GM19025 (cell line): ENCODE results near the gene ELF1.

ENCODE experiments used
- ATAC-seq: cut with Tn5 transposase; IDR thresholded peaks from one replicate; pipeline ENCODE4 v1.9.1; 2021; ENCODE audit warnings: mild to moderate bottlenecking, low read depth, moderate library complexity; ENCODE audit not compliant: unreplicated experiment

ELF1 gene

DNA sequence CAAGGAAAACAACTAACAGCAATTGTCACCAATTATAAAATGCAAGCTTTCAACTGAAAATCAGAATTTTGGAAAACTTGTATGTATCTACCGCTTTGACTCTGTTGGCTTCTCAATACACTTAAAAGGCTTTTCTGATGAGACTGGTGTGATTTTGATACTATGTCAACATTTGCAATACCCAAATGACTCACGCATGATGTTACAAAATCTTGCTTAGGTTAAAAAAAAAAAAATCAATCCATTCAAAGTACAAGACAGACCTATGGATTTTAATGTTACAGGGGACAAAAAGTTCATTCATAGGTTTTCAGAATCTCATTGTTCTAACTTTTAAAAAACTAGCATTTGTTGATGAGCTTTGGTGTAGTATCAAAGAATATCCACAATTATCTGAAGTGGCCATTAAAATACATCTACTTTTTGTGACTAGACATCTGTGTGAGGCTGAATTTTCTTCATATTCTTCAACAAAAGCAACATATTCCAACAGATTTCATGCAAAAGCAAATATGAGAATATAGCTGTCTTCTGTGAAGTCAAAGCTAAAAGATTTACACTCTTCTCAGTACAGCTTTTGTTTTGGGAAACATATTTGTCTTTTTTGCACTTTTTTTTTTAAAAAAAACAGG is 10.7 kb downstream of the ELF1 start:
- no peak for ATAC-seq

GRCh38 chr13:41007744-41008128 is 11.4 kb downstream of the ELF1 start:
- ATAC-seq = no peak

DNA sequence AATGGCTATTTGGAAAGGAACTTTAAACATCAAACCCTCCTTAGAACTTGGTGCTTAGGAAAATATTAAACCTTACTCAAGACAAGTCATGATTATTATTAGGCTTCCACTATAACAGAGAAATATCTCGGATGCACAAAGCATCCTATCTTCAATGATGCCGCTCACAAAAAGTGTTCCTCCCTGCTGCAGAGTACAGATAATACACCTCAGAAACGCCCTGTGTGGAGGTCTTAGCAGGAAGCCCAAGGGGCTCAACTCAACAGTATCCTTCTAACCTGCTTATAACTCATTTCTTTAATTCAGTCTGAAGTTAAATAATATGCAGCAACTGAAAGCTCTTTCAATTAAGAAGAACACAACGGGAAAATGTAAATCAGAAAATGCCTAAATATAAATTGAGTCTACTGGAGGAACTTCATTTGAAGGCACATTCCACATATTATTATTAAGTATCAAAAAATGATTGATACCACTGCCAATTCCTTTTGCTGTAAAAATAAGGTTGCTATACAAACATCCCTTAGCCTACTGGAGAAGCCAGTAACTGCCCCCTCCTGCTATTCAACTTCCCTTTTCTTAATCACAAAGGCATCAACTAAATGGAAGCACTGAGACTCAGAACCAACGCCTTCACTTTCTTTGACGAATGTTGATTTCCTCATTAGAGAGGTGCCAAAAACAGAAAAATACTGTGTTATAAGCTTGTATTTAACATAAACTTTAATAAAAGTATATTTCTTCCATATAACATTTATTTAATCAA is 12.0 kb downstream of the ELF1 start:
- ATAC-seq = no peak

DNA sequence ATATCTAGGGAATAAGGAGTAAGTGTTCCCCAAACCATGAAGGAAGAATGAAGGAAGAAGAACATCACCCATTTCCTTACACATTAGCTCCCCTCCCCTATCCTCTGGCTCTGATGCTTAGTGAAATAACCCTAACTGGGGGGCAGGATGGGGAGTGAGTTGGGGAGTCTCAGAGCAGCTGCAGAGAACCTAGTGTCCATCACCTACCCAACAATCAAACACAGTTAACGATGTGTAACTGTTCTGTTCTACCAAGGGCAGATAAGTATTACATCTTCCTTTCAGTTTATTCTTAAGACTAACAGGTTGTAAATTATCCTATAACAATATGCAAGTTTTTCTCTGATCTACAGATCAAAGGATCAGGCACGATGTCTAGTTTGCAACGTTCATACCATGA is 12.8 kb downstream of the ELF1 start:
- no peak for ATAC-seq

DNA sequence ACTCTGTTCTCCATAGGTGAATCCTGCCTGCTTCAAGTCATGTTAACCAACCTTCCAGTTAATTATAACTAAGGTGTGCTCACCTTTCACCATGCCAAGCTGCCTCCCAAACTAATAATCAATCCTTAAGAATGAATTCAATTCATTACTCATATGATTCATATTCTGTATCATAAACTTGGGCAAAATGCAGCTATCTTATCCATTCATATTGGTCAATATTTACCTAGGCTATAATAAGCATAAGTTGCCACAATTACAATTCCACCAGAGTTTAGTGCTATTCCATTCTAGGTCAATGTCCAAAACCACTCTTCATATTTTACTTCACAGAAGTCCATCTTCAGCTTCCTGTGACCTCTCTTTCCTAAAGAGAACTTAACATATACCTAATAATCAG is 13.4 kb downstream of the ELF1 start:
- ATAC-seq = no peak

DNA sequence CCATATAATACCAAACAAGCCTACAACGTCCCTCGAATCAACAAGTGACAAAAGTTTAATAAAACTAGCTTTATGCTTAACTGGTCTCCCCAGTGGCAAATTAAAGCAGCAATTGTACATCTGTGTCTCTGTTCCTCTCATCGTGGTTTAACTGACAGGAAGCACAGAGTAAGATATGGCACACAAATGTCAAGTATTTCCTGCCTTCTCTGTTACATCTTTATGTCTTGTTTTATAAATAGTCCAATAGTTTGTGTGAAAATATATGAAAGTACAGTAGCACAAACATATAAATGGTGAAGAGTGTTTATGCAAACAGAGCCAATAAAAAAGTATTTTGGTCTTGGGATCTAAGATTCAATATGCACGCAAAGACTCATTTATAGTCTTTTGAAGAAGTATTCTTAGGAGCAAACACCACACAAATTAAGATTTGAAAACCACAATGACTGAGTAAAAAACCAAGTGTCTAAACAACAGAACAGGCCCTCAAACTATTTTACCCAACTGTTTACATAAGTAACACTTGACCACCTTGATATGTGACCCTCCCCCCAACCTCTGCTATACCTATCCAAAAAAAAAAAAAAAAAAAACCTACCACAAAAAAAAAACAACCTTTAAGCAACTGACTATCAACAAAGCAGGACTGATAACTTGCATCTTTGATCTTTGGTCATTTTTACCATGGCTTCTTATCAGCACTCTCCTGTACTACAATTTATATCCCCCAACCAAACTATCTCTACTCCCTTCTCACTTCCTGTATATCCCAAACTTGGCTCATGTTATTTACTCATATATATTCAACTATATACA is 14.0 kb downstream of the ELF1 start:
- ATAC-seq = peak; percentile 66

DNA sequence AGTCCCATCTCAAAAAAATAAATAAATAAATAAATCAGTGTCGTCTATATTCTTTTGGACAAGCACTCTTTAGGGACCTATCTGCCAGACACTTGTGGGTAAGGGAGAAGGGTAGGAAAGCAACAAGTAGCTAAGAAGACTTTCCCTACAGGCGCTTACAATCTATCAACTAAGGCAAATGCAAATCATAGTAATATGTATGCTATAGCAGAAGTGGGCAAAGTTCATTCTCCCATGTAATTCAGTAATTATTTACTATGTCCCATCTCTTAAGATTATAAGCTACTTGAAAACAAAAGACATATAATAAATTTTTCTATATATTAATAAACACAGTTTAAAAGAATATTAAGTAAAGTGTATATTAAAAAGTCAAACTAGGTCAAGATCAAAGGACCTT is 16.5 kb downstream of the ELF1 start:
- no peak for ATAC-seq

- ATAC-seq = no peak
Measured at GRCh38 chr13:41001695-41002094, 17.4 kb downstream of the ELF1 start.

GRCh38 chr13:40999416-40999815 is 19.7 kb downstream of the ELF1 start:
- ATAC-seq = no peak

- ATAC-seq = no peak
Measured at GRCh38 chr13:40996426-40997092, 22.6 kb downstream of the ELF1 start.

GRCh38 chr13:40995997-40996396 is 23.1 kb downstream of the ELF1 start:
- ATAC-seq = no peak

GRCh38 chr13:40994581-40995230 is 24.4 kb downstream of the ELF1 start:
- peak; percentile 82 for ATAC-seq

GRCh38 chr13:40993987-40994386 is 25.1 kb downstream of the ELF1 start:
- no peak for ATAC-seq

DNA sequence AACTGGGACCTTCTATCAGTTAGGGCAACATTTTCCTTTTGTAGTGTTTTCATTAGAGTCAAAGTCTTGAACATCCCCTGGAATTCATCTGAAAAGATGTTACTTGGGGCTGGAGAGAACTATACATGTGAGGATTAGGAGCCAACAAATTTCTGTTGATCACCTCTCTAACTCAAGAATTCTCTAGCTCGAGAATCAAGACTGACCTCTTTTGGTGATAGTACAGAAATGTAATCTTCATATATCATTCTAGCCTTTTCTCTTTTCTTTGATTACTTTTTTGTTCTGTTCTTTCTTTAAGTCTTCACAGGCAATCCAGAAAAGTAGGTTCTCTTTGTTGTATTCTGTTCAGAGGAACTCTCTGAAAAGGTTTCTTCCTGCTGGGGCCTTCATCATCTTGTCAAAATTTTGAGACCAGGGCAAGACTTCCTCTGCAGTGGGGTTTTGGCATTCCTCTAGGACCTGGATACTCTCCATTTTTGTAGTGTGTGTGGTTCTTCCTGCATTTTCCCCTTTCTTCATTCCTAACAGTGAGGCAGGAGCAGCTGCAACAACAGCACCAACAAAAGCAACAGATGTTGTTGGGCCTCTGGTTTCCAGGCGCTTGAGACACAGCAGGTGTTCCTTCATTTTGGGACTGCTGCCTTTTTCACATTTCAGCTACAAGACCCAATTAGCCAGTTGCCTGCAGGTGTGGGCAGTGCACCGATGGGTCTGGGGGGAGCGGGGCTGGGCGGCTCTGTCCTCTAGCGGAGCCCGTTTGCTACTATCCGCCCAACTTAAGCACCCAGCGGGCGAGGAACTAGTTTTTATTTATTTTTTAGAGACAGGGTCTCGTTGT is 26.2 kb downstream of the ELF1 start:
- ATAC-seq = no peak

- ATAC-seq = no peak
Measured at GRCh38 chr13:40987606-40988280, 31.4 kb downstream of the ELF1 start.

DNA sequence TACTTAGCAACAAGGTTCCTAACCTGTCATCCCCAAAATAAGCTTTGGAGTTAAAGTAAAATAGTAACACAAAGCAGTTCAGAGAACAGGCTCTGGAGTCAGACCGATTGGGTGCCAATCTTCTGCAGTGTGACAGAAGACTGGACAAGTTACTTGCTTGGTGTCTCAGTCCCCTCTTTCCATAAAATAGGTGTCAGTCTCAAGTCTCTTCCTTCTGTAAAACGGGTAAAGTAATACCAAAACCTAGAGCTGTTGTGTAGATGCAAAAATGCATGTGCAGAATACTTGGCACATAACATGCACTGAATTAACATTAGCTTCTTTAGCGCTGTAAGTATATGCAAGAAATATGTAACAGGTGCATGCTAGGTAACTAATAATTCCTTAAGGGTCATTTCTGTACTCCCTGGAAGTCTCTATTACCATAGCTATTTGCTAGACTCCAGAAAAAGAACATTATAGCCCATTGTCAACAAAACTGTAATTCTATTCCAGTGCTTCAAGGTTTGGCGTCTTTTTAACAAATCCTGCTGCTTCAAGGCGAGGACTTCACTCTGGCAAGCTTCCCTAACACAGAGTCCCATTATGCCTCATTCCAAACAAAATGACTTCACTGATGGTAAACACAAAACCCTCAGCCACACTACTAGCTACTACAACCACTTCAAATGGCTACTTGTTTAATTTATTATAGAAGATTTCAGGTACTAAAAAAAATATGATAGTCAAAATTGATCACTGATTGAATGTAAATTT is 32.8 kb downstream of the ELF1 start:
- no peak for ATAC-seq

DNA sequence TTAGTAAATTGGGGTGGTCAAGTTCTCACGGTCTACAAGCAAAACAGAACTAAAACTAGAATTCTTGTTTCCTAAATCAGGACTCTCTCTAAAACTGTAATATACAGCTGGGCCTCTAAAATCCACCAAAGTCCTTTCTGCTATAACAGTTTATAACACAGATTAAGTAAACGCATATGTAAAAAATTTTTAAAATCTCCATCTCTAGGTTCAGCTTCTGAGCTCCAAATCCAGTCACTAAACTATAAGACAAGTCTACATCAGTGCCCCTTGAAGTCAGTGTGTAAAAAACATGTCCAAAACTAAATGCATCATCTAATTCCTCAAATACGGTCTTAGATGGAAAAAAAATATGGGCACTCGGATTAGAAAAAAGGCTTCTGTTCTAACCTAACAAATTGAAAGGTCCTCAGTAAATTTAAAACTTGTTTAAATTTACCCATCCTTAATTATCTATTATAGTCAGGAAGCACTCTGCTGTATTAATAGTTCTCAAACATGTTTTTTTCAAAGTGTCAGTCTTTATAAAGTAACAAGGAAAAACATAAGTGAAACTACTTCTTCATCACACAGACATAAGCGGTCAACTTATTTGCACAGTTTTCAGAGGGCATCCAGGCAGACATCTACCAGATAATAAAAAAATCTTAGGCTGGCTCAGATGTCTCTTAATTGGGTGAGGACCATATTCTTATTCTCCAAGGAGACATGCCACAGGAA is 33.6 kb downstream of the ELF1 start:
- ATAC-seq = no peak
